ENCODE measurements around the gene MCTP2. TPM values are rescaled to one million over a fixed set of nuclear protein-coding genes. Genes with fewer than 3 reads are reported as not detected.
"Not testable (repeated sequence)": the region's sequence is repeated elsewhere in the genome, so short reads cannot be mapped to it uniquely, and the experiment has no call there.

The MCTP2 gene
- total RNA-seq, 1 experiment from 2014 or later: 3.7 TPM

DNA sequence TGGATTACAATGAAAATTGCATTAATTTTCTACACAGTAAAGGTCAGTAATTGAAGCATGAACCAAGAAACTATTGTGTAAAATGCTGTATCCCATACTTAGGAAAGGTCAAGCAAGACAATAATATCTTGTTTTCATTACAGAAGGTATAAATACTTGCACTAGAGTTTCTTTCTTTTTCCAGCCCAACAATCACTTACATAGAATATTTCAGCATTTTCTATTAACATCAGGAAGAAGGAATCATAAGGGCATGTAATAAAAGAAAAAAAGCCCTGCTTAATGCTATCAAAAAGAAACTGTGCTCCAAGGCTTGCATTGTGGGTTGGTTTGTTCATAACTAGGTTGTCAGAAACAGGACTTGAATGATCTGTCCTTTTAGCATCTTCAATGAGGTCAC, 215.1 kb downstream of the MCTP2 start:
- no peak for DNase-seq (ENCODE audit: low read depth)

DNA sequence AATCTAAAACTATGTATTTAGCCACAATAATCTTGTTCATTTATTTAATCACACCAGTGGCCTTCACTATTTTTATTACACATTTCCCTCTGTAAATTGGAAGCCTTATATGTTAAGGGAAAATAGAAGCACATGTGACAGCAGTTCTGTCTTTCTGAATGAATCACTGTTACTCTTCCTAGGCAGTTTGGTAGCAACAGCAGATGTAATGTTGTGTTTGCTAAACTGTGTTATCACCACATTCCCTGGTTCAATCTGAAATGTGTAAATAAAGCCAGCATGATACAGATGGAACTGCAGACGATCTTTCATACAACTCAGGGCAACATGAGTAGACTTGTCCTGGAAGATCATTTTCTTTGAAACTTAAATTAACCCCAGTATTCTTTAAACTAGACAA, 220.1 kb downstream of the MCTP2 start:
- no peak for DNase-seq (ENCODE audit: low read depth)

DNA sequence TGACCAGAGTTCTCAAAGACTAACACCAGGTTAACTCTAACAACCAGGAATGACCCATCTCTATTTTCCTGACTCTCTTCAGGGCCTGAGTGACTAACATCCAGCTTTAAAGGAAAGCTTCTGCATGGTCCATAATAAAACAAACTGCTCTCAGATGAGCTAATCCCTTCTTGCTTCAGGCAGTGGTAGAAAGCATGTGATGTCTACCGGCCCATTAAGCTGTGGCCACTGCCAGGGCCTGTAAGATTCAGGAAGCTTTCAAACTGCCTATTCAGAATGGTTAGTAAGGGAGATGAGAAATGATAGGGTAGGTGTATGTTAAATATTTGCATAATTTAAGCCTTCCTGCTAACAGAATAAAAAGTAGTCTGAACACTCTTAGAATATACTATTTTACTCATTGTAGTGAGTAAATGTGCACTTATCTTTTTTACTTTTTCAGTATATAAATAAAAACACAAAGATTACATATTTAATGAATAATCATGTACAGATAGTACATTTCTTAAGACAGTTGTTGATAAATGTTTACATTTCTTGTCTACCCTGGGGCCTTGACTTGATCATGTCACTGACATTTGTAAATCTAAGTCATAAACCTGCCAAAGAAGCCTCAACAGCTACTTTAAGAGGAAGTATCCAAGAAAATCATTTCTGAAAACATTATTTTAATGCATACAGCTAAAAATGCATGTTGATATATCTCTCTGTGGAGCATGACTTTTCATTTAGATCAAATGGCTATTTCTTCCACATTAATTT, 222.0 kb downstream of the MCTP2 start:
- DNase-seq (ENCODE audit: low read depth): peak; percentile 2

DNA sequence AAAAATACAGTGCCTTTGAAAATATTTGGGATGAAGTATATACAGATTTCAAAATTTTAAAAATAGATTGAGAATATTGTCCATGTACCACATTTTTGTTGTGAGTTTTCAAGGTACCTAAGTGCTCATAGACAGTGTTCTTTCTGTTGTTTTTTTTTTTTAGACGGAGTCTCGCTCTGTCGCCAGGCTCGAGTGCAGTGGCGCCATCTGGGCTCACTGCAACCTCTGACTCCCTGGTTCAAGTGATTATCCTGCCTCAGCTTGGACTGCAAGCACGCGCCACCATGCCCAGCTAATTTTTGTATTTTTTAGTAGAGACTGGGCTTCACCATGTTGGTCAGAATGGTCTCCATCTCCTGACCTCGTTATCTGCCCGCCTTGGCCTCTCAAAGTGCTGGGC, 223.9 kb downstream of the MCTP2 start:
- DNase-seq (ENCODE audit: low read depth): no peak

DNA sequence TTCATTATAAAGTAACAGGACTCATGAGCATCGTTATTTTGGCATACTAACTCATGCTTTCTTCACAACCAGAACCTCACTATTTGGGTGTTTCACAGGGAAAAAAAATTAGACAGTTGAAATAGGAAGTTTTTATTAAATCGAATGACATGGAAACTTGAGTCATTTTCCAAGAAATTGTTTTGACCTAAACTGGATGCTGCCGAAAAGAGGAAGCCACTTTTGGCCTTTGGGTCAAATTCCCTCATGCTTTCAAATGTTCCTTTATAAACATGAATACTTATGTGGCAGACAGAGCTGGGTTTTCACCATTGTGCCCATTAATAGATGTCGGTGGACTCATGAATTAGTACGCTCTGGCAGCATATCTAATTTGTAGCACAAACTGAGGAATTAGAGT, 224.9 kb downstream of the MCTP2 start:
- DNase-seq (ENCODE audit: low read depth): no peak

DNA sequence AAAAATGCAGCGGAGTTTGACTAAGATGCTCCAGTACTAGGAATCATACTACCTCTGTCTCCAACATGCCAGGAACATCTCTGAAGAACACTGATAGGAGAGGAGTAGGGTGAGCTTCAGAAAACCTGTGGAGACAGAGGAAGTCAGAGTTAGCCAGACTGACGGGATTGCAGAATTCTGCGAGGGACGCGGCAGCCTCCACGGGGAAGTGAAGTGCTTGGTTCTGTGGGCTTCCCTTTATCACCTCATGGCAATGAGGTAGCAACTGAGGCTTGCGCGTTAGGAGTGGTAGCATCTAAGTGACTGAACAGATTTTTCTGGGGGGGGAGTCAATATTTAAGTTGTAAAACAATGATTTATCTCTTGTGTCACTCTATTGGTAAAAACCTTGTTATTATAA, 226.3 kb downstream of the MCTP2 start:
- no peak for DNase-seq (ENCODE audit: low read depth)

DNA sequence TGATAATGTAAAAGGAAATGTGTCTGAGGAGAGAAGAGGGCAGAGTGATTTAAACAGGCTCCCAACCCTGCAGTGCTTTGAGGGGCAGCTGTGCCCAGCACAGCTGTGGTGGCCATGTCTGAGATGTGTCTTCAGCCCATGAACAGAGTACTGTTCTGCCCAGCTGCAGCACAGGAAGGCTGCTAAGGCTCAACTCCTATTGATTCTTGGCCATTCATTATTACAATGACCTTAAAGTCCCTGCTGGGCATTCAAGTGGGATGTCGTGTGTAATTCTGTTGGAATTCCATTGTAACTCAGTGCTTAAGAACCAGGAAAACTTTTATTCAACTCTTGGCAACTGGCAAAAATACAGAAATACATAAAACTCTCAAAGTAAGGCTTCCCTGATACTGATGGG, 229.3 kb downstream of the MCTP2 start:
- no peak for DNase-seq (ENCODE audit: low read depth)

DNA sequence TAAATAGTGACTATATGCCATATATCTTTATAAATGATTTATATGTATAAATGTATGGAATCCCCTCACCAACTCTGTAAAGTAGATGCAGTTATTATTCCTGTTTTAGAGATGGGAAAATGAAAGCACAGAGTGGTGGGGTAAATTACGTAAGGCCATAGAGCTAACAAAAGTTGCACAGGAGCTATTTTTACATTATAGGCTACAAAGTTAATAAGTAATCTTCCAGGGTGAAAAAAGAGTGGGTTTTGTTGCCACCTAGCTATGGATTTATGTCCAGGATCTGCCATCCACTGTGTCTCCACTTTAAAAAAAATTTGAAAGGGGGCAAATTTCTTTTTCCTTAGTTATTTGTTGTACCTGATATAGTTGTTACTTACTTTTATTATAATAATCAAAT, 235.7 kb downstream of the MCTP2 start:
- DNase-seq (ENCODE audit: low read depth): no peak

DNA sequence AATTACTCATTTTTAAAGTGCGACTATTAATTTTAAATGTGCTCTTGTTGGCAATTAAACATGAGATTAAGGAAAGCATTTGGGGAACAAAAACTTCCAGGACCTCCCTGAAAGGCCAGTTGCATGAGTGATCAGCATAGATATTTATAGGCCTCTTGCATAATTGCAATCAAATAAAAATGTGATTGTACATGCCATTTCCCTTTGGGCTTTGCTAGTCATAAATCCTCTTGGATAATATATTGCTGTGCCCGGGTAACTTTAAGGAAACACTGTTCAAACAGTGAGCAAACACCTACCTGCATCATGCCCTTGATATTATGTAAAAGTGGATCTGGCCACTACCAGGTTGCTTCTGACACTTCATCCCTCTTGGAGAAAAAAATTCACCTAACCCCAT, 239.1 kb downstream of the MCTP2 start:
- no peak for DNase-seq (ENCODE audit: low read depth)

DNA sequence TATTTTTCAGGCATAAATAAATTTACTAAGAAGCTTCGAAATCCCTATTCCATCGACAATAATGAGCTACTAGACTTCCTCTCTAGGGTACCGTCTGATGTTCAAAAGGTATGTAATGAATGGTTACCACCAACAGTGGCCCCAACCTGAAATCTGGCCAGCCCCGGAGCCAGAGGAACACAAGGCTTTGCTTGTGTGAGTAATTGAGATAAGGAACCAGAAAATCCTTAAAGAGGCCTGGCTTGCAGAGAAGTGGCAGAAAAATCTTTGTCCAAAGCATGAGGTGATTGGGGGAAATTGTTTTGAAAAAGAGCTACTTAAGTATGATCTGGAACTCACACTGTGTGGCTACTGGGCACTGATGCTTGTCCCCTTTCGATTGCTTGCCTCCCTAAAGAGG, 245.3 kb downstream of the MCTP2 start:
- no peak for DNase-seq (ENCODE audit: low read depth)

DNA sequence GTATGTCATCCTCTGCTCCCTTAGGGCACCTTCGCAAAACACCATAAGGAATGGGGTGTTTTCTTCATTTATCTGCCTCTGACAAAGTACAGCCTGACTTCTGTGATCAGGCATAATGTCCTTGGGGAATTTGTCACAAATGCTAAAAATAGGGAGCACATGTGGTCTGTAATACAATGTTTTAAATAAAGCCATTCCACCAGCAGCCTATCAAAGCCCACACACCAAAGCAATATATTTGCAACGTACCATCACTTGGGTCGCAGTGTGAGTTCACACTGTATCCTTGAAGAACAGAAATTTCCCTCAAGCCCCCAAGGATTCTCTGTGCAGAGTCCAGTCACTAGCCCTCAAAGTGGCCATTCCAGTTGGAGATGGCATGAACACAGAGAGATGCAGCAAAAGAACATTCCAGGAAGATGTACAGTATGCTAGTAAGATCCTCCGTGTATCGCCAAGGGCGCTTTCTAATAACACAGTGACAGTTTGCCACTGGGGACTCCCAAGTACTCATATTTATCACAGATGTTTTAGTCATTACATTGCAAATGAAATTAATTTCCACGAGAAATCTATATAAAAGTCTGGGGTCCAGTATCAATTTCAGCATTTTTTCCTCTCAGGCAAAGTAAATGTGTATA, 246.7 kb downstream of the MCTP2 start:
- DNase-seq (ENCODE audit: low read depth): no peak

DNA sequence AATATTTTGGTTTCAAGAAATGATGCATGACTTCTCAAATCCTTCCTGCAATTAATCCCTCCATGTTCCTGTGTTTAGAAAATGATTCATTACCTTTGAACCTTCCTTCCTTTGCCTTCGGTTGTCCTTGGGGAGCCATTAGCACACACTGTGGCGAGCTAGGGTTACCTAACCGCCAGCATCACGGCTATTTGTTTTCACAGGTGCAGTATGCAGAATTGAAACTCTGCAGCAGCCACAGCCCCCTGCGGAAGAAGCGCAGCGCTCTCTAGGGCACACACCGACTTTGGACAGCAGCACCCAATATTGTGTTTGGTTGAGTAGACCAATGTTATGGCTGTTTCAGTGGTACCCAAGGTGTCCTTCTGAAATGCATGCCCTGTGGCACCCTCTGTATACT, 247.4 kb downstream of the MCTP2 start:
- DNase-seq (ENCODE audit: low read depth): peak; percentile 58

DNA sequence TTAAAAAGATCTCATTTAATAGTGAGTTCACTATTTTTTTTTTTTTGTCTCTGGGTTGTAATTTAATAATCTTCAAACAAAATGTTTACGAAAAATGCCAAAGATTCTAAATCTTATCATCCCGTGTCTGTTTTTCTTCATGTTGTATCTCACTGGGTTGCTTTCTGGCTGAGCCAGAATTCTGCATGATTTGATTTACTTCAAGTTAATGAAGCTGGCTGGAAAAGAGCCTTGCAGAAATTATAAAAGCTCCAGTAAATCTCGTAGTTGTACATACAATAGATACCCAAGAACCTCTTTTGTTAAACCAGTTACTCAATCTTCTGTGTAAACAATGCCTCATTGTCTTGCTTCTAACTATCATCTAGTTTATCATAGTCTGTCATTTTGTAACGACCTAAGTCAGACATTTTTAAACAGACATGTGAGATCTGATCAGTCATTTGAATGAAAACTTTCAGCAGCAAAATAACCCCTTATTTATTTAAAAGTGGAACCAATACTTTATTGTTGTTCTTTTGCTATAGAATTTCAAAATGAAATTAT, 249.0 kb downstream of the MCTP2 start:
- no peak for DNase-seq (ENCODE audit: low read depth)

DNA sequence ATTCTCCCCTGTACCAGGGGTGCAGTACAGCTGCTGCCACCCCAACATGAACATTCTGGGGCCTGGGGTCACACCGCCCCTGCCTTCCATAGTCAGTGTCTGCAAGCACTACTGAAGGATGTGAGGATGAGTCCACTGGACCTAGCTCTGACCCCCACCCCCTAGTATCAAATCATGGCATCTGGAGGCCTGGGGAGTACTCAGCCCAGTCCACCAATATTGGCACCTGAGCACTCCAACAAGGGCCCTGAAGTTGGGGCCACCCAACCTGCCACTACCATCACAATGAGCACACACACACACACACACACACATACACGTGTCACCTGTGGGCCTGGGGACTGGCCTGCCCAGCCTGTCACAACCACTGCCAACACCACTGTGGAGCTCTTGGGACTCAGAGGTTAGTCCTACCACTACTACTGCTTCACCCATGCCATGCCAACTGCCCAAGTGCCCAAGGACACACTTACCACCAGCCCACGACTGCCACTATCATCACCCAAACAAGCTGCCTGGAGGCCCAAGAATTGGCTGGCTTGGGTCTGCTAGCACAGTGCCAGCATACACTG, 253.9 kb downstream of the MCTP2 start:
- DNase-seq (ENCODE audit: low read depth): no peak

DNA sequence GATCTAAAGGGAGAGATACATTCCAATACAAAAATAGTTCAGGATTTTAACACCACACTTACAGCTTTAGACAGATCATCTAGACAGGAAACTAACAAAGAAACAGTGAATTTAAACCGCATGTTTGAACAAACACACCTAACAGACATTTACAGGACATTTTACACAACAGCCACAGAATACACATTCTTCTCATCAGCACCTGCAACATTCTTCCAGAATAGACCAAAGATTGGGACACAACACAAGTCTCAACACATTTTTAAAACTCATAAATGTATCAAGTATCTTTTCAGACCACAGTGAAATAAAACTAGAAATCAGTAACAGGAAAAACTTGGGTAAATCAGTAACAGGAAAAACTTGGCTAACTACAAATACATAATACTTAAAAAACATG, 256.3 kb downstream of the MCTP2 start:
- no peak for DNase-seq (ENCODE audit: low read depth)

DNA sequence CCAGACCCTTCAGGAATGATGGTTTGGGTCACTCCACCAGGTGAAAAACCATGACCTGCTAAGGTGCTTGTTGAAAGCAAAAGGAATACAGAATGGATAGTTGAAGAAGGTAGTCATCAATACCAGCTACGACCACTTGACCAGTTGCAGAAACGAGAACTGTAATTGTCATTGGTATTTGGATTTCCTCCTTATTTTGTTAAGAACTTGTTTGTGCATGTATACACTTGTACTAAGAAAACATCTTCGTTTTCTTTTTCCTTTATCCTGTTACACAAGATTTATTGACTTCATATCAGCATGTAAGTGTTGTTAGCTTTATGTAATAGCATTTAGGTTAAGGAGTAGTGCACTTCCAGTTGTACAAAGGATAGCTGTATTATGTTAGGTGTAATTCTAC, 261.8 kb downstream of the MCTP2 start:
- DNase-seq (ENCODE audit: low read depth): no peak

DNA sequence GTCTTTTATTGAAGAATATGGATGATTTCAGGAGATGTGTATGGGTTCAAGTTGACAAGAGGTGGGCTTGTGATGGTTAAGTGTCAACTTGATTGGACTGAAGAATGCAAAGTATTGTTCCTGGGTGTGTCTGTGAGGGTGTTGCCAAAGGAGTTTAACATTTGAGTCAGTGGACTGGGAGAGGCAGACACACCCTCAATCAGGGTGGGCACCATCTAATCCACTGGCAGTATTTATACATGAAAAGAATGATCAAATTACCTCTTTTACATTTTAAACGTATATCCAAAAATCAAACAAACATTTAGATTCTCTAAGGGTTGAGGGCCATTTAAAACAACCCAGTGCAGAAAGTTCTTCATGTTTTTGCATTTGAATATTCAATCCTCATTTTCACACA, 262.2 kb downstream of the MCTP2 start:
- not testable (repeated sequence) for DNase-seq (ENCODE audit: low read depth)

DNA sequence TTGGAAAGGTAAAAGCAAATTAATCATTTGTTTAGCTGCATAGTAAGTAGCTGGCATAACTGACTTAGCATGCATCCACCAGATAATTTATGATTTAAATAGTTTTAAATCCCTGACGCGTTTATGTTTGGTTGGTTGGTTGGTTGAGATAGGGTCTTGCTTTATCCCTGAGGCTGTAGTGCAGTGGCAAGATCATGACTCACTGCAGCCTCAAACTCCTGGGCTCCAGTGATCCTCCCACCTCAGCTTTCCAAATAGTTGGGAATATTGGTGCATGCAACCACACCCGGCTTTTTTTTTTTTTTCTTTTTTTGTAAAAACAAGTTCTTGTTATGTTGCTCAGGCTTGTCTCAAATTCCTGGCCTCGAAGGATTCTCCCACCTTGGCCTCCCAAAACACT, 263.4 kb downstream of the MCTP2 start:
- DNase-seq (ENCODE audit: low read depth): peak; percentile 23

DNA sequence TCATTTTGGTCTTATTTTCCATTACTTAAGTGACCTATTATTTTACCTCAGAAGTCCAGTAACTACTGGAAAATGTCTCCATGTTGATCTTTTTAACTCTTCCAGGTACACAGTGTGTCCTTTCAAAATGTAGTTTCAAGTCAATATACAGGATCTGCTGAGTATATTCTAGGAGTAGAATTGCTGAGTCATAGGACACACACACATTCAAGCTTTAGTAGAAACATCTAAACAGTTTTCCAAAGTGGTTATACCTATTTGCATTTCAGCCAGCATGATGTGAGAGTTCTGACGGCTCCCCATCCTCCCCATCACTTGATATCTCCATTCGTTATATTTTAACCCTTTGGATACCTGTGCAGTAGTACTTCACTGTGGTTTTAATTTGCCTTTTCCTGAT, 271.9 kb downstream of the MCTP2 start:
- no peak for DNase-seq (ENCODE audit: low read depth)

DNA sequence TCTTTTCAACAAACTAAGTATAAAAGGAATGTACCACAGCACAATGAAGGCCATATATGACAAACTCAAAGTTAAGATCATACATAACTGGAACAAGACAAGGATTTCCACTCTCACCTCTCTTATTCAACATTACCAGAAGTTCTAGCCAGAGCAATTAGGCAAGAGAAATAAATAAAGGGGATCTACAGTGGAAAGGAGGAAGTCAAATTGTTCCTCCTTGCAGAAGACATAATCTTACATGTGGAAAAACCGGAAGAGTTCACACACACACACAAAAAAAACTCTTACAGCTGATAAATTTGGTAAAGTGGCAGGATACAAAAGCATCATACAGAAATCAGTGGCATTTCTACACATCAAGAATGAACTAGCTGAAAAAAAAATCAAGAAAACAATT, 277.9 kb downstream of the MCTP2 start:
- DNase-seq (ENCODE audit: low read depth): no peak

DNA sequence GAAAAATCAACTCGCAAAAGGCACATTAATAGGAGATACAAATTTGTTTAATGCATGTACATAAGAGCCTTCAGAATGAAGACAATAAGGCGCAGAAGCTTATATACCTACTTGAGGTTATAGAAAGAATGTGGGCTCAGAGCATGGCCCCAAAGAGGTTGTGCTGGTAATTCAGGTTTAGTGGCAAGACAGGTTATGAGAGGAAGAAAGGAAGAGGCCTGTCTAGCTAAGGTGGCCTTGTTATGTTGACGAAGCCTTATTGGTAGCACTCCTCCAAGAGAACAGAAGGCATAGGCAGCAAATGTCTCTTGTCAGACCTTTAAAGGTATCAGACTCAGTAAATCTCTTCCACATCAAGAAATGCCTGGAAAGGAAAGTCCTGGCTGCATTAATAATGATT, 290.8 kb downstream of the MCTP2 start:
- no peak for DNase-seq (ENCODE audit: low read depth)

DNA sequence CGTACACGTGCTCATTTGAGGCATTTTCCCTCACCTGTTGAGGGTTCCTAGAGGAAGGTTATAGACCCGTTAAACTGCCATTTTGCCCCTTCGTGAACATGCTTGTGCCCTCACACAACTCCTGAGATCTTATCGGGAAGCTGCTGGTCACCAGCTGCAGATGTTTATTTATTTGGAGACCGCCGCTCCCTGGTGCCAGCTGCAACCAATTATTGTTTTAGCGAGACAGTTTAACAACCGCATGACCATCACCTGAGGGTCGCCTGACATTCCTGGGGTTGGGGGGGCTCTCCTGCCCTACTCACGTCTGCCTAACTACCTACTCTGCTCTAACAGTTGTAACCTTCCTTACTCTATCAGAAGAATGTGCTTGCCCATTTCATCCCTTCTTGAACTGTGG, 292.5 kb downstream of the MCTP2 start:
- DNase-seq (ENCODE audit: low read depth): no peak

DNA sequence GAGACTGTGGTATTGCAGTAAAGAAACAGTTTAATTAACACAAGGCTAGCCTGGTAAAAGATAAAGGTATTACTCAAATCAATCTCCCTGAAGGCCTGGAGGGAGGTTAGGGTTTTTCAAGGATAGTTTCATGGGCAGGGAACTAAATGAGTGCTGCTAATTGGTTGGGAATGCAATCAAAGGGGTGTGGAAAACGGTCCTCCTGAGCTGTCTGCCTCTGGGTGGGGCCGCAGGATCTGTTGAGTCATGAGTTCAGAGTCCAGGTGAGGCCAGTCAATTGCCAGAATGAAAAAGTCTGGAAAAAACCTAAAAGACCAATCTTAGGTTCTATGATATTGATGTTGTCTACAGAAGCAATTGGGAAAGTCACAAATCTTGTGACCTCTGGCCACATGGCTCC, 293.2 kb downstream of the MCTP2 start:
- DNase-seq (ENCODE audit: low read depth): no peak

All from Daoy (cell line).